HT-29 (cell line): ENCODE measurements around the gene TMEM185A. TPM values are rescaled to one million over a fixed set of nuclear protein-coding genes. Genes with fewer than 3 reads are reported as not detected.
"Not testable (repeated sequence)": the region's sequence is repeated elsewhere in the genome, so short reads cannot be mapped to it uniquely, and the experiment has no call there.

Source experiments
- DNase-seq: peaks from one replicate; pipeline ENCODE4 v3.0.0-alpha.2; 2015; ENCODE audit warnings: low spot score
- total RNA-seq: library from RNA; depleted of rRNA; stranded (reverse); fragments of >200 nt; shearing (Covaris generic); gene quantifications from 2 replicates; pipeline ENCODE4 v1.2.3, GENCODE V29; 2014; rRNA removed

TMEM185A gene
- total RNA-seq, 1 experiment from 2014 or later = 25.0 TPM

DNA sequence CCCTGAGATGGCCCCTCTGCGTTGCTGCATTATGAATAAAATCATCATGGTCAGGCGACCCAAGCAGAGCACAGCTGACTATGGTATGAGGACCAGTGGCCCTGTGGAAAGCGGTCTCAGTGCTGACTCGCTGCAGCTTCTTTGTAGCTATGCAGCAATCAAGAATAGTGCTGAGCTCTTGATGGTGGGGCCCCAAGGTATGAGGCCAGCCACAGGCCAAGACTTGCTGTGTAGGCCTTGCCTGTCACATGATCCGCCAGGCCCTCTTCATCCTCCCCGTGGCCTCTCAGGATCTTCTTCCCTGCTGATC, 79.7 kb downstream of the TMEM185A start:
- not testable (repeated sequence) for DNase-seq

DNA sequence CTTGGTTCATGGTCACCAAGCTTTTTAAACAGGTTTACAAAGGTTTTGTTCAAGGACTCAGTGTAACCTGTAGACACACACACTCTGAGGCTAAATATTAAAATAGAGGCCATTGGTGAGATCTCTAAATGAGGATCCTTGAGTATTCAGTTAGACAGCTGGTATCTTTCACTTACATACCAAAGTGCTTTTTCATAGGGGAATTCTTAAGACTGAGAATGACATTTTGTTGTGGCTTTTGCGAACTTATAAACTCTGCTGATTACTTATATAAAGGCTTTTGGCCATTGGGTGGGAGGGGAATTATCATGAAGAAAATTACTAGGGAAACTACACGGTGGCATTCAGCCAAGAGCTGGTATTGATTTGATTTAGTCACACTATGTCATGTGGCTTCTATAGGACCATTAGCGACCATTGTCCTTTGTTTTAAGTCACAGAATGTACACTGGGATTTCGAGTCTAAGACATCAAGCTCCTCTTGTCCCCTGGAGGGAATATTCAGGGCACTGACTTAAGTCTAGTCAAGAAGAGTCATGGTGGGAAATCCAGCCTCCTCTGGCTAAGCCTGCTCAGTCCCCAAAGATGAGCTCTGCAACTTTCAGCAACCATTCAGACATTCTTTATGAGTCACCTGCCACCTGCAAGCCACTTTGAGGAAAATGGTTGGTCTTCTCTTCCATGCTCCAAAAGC, 80.2 kb downstream of the TMEM185A start:
- not testable (repeated sequence) for DNase-seq

DNA sequence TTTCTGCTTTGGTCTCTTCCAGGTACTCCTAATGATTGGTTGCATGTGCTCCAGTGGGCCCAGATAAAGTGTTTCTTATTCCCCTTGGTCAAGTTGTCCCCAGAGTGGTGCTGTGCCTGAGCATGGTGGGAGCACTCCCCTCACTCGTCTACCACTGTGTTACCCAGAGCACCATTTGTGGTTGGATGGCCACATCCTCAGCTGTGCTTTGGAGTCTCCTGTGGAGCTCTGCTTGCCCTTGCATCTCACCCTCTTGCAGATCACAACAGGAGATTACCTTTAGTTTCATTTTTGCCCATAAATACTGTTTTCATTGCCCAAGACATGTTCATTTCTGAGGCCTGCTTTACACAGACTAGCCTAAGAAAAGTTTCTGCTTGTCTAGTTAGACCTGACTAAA, 81.1 kb downstream of the TMEM185A start:
- not testable (repeated sequence) for DNase-seq

DNA sequence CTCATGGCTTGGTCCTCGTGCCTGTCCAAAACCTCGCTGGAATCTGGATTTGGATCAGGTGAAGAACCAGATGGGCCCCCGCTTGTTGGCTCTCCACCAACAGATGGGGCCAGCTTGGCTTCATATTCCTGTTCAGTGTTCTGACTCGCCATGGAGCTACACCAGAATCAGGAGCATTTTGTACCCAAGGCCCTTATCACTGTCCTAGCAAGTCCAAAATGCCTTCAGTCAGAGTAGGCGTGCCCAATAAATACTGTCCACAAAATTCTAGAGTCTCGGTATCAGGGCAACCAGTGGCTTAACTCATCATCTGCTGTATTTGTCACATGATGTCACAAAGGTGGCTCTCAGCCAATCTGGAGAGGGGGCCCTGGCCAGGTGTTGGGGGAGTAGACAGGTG, 81.9 kb downstream of the TMEM185A start, which contains the start of gene HSFX3:
Gene HSFX3 (minus strand): TSS at position 224 of the 400 bp plus-strand sequence. CDS start 72 bp downstream, at position 152.
- DNase-seq = not testable (repeated sequence)

DNA sequence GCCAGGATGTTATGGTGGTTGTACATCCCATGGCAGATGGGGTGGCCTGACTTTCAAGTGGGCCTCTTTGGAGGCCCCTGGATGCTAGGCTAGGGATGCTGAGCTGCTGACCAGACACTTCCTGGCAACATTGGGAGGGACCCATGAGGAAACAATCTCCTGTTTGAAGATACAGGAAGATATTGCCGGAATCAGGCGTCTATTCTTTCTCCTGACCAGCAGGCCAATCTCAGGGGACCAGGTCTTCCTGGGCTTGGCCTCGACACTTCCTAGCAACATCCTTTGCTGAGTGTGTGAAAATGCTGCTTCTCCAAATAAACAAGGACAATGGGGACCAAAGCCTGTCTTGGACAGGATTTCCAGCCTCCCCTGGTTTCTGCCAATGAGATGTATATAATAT, 83.8 kb downstream of the TMEM185A start:
- DNase-seq = not testable (repeated sequence)

DNA sequence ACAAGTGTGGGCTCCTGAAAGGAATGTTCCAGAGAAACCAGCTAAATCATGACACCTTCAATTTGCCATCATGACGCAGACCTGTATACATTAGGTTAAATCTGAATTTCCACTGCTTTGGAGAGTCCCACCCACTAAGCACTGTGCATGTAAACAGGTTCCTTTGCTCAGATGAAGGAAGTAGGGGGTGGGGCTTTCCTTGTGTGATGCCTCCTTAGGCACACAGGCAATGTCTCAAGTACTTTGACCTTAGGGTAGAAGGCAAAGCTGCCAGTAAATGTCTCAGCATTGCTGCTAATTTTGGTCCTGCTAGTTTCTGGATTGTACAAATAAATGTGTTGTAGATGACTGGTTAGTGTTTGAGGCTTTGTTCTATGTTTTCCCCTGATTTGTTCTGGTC, 84.6 kb downstream of the TMEM185A start:
- not testable (repeated sequence) for DNase-seq

Other genes with a start within 250 kb of the TMEM185A start
- gene IDS, start 126.5 kb downstream of the TMEM185A start, total RNA-seq = 51.1 and 53.2 TPM in 2 replicates
- gene EOLA1, start 90.8 kb downstream of the TMEM185A start, total RNA-seq = 24.7 and 28.1 TPM in 2 replicates
- not detected in 2 replicates for gene HSFX3, start 81.9 kb downstream of the TMEM185A start, total RNA-seq
- not detected in 2 replicates for gene MAGEA9B, start 44.3 kb downstream of the TMEM185A start, total RNA-seq
- 0.70 TPM in 1 of 2 replicates, not detected in the other for gene HSFX2, start 36.5 kb downstream of the TMEM185A start, total RNA-seq
- not detected in 2 replicates for gene MAGEA11, start 80.3 kb upstream of the TMEM185A start, total RNA-seq
- 0.26 and 0.86 TPM in 2 replicates for gene HSFX1, start 142.3 kb upstream of the TMEM185A start, total RNA-seq
- gene MAGEA9, start 150.1 kb upstream of the TMEM185A start, total RNA-seq = not detected in 2 replicates
- not detected in 2 replicates for gene MAGEA8, start 249.4 kb upstream of the TMEM185A start, total RNA-seq